Measurements from ENCODE around the gene PLEKHG4.

The PLEKHG4 gene

GRCh38 chr16:67244387-67245185 lies 34.7 kb upstream of the PLEKHG4 start:
- H3K9me3 ChIP-seq: no peaks in the 10 kb centered on the region
- peaks cover 63% of the 10 kb centered on the region for H4K20me1 ChIP-seq
- peaks cover 15% of the 10 kb centered on the region for H3K27me3 ChIP-seq
- H3K9ac ChIP-seq: peak overlapping the region; percentile 84
- peak overlapping the region; percentile 84 for H3K27ac ChIP-seq
- H3K4me3 ChIP-seq: peak overlapping the region; percentile 92
- H3K4me1 ChIP-seq: peaks cover 73% of the 10 kb centered on the region
- H3K4me2 ChIP-seq: peak overlapping the region; percentile 100
- TF ChIP-seq Cebpa-rat (IDR thresholded peaks at IDR 0.05): no peak
- peaks cover 24% of the 10 kb centered on the region for H3K36me3 ChIP-seq

- H3K27me3 ChIP-seq: peaks cover 21% of the 10 kb centered on the region
- peak overlapping the region; percentile 92 for H3K4me3 ChIP-seq
- TF ChIP-seq Cebpa-rat (IDR thresholded peaks at IDR 0.05): no peak
- H3K4me2 ChIP-seq: peak overlapping the region; percentile 100
- peak overlapping the region; percentile 84 for H3K9ac ChIP-seq
- peaks cover 79% of the 10 kb centered on the region for H3K4me1 ChIP-seq
- peaks cover 18% of the 10 kb centered on the region for H3K36me3 ChIP-seq
- peak overlapping the region; percentile 84 for H3K27ac ChIP-seq
- H4K20me1 ChIP-seq: peaks cover 57% of the 10 kb centered on the region
- H3K9me3 ChIP-seq: no peaks in the 10 kb centered on the region
Observed at GRCh38 chr16:67245186-67245585, 34.1 kb upstream of the PLEKHG4 start.

GRCh38 chr16:67245674-67246080 lies 33.7 kb upstream of the PLEKHG4 start:
- Histone ChIP-seq H3K27ac (peak overlapping the region; percentile 84), H4K20me1 (peaks cover 52% of the 10 kb centered on the region), H3K9me3 (no peaks in the 10 kb centered on the region), H3K4me2 (peak overlapping the region; percentile 100), H3K27me3 (peaks cover 26% of the 10 kb centered on the region), H3K4me3 (peak overlapping the region; percentile 92), H3K36me3 (peaks cover 14% of the 10 kb centered on the region), H3K4me1 (peaks cover 84% of the 10 kb centered on the region), H3K9ac (peak overlapping the region; percentile 84)
- TF ChIP-seq Cebpa-rat (IDR thresholded peaks at IDR 0.05): no peak

- Histone ChIP-seq H3K4me3 (peak overlapping the region; percentile 92), H4K20me1 (peaks cover 51% of the 10 kb centered on the region), H3K36me3 (peaks cover 13% of the 10 kb centered on the region), H3K4me1 (peaks cover 86% of the 10 kb centered on the region), H3K9ac (peak overlapping the region; percentile 84), H3K4me2 (peak overlapping the region; percentile 100), H3K27me3 (peaks cover 28% of the 10 kb centered on the region), H3K9me3 (no peaks in the 10 kb centered on the region), H3K27ac (peak overlapping the region; percentile 84)
- no peak for TF ChIP-seq Cebpa-rat (IDR thresholded peaks at IDR 0.05)
Observed at GRCh38 chr16:67246081-67246755, 33.1 kb upstream of the PLEKHG4 start.

- Histone ChIP-seq H4K20me1 (peaks cover 45% of the 10 kb centered on the region), H3K4me3 (peak overlapping the region; percentile 92)
Observed at GRCh38 chr16:67246756-67247191, 32.6 kb upstream of the PLEKHG4 start.

GRCh38 chr16:67247192-67248072 lies 31.9 kb upstream of the PLEKHG4 start, which contains the start of gene FHOD1:
TSS of gene FHOD1 (minus strand) at chr16:67247481. CDS start at chr16:67247410, 71 bp downstream.
- Histone ChIP-seq H3K9me3 (no peaks in the 10 kb centered on the region), H3K27me3 (peaks cover 28% of the 10 kb centered on the region), H3K4me1 (peaks cover 75% of the 10 kb centered on the region), H4K20me1 (peaks cover 39% of the 10 kb centered on the region), H3K4me3 (peak within 1 kb of the TSS; percentile 92), H3K9ac (peak within 1 kb of the TSS; percentile 84), H3K36me3 (peaks cover under 1% of the 10 kb centered on the region; the same call in 1 of the 2 replicates), H3K4me2 (peak within 1 kb of the TSS; percentile 100), H3K27ac (peak within 1 kb of the TSS; percentile 84)
- TF ChIP-seq Cebpa-rat (IDR thresholded peaks at IDR 0.05): no peak

More at GRCh38 chr16:67246756-67247191, 32.6 kb upstream of the PLEKHG4 start:
- Histone ChIP-seq H3K9me3 (no peaks in the 10 kb centered on the region), H3K27me3 (peaks cover 28% of the 10 kb centered on the region), H3K4me2 (peak overlapping the region; percentile 100), H3K36me3 (peaks cover 7% of the 10 kb centered on the region), H3K27ac (peak overlapping the region; percentile 84), H3K9ac (peak overlapping the region; percentile 84), H3K4me1 (peaks cover 81% of the 10 kb centered on the region)
- no peak for TF ChIP-seq Cebpa-rat (IDR thresholded peaks at IDR 0.05)

- Histone ChIP-seq H3K36me3 (no peaks in the 10 kb centered on the region), H4K20me1 (peaks cover 33% of the 10 kb centered on the region), H3K27ac (peak overlapping the region; percentile 18; the same call in 1 of the 2 replicates), H3K27me3 (peaks cover 28% of the 10 kb centered on the region), H3K9ac (peak overlapping the region; percentile 84), H3K4me1 (peaks cover 75% of the 10 kb centered on the region), H3K4me3 (peak overlapping the region; percentile 92), H3K4me2 (peak overlapping the region; percentile 100), H3K9me3 (no peaks in the 10 kb centered on the region)
- TF ChIP-seq Cebpa-rat (IDR thresholded peaks at IDR 0.05): no peak
Observed at GRCh38 chr16:67248073-67248400, 31.3 kb upstream of the PLEKHG4 start.

GRCh38 chr16:67248401-67249177 lies 30.7 kb upstream of the PLEKHG4 start, which contains the start of gene SLC9A5:
TSS of gene SLC9A5 (plus strand) at chr16:67248979. CDS start at chr16:67249015, 36 bp downstream.
- H4K20me1 ChIP-seq: peaks cover 27% of the 10 kb centered on the region
- peaks cover 69% of the 10 kb centered on the region for H3K4me1 ChIP-seq
- peak within 1 kb of the TSS; percentile 92 for H3K4me3 ChIP-seq
- H3K27me3 ChIP-seq: peaks cover 28% of the 10 kb centered on the region
- H3K4me2 ChIP-seq: peak within 1 kb of the TSS; percentile 100
- H3K9ac ChIP-seq: peak within 1 kb of the TSS; percentile 84
- peak within 1 kb of the TSS; percentile 54; the same call in 1 of the 2 replicates for H3K27ac ChIP-seq
- no peaks in the 10 kb centered on the region for H3K9me3 ChIP-seq
- no peak for TF ChIP-seq Cebpa-rat (IDR thresholded peaks at IDR 0.05)
- H3K36me3 ChIP-seq: no peaks in the 10 kb centered on the region
